Measurements from ENCODE around the gene AP1G1.

AP1G1 gene

GRCh38 chr16:71748226-71748625 is 60.4 kb downstream of the AP1G1 start:
- DNase-seq = no peak

- DNase-seq = peak in 1 of 2 experiments; percentile 16
These were observed 62.1 kb downstream of the AP1G1 start for GRCh38 chr16:71746442-71747046.

GRCh38 chr16:71738855-71739254 is 69.8 kb downstream of the AP1G1 start:
- DNase-seq = no peak

GRCh38 chr16:71737501-71737900 is 71.1 kb downstream of the AP1G1 start:
- no peak for DNase-seq

GRCh38 chr16:71734511-71734910 is 74.1 kb downstream of the AP1G1 start:
- no peak for DNase-seq

- no peak for DNase-seq
These were observed 76.0 kb downstream of the AP1G1 start for GRCh38 chr16:71732587-71732986.

GRCh38 chr16:71727551-71728324 is 80.9 kb downstream of the AP1G1 start:
- DNase-seq = no peak

- no peak for DNase-seq
These were observed 81.9 kb downstream of the AP1G1 start for GRCh38 chr16:71726476-71727315.

- no peak for DNase-seq
These were observed 84.3 kb downstream of the AP1G1 start, which contains the start of gene PHLPP2 for GRCh38 chr16:71724320-71724751. Gene PHLPP2, minus strand, starts transcription at chr16:71724701. Its CDS starts 9,906 bp downstream, at chr16:71714795.

- DNase-seq = peak; percentile 59 to 77
These were observed 84.9 kb downstream of the AP1G1 start for GRCh38 chr16:71723537-71724319.

GRCh38 chr16:71722801-71723536 is 85.7 kb downstream of the AP1G1 start:
- DNase-seq = peak; percentile 35 to 62

- DNase-seq = no peak
These were observed 87.4 kb downstream of the AP1G1 start for GRCh38 chr16:71721066-71721740.

GRCh38 chr16:71712501-71712900 is 96.1 kb downstream of the AP1G1 start:
- DNase-seq = no peak

- no peak for DNase-seq
These were observed 96.8 kb downstream of the AP1G1 start for GRCh38 chr16:71711789-71712188.

GRCh38 chr16:71709229-71709781 is 99.3 kb downstream of the AP1G1 start:
- DNase-seq = no peak

GRCh38 chr16:71708696-71709095 is 99.9 kb downstream of the AP1G1 start:
- no peak for DNase-seq

- no peak for DNase-seq
These were observed 101.4 kb downstream of the AP1G1 start for GRCh38 chr16:71707199-71707598.

- no peak for DNase-seq
These were observed 102.6 kb downstream of the AP1G1 start for GRCh38 chr16:71706046-71706445.

- no peak for DNase-seq
These were observed 105.3 kb downstream of the AP1G1 start for GRCh38 chr16:71703333-71703732.

- no peak for DNase-seq
These were observed 107.8 kb downstream of the AP1G1 start for GRCh38 chr16:71700831-71701230.

- DNase-seq = no peak
These were observed 110.1 kb downstream of the AP1G1 start for GRCh38 chr16:71698491-71698890.
